ENCODE measurements around the gene FHL3. TPM values are rescaled to one million over a fixed set of nuclear protein-coding genes. Genes with fewer than 3 reads are reported as not detected.
"Not testable (repeated sequence)": the region's sequence is repeated elsewhere in the genome, so short reads cannot be mapped to it uniquely, and the experiment has no call there.

Gene FHL3
- total RNA-seq, 1 donor from 2014 or later: 22.3 TPM

GRCh38 chr1:38034871-38035270, 29.6 kb upstream of the FHL3 start:
- no peak for DNase-seq (ENCODE audit: low read depth)

- DNase-seq (ENCODE audit: low read depth): not testable (repeated sequence)
These were observed 27.7 kb upstream of the FHL3 start for GRCh38 chr1:38032992-38033391.

GRCh38 chr1:38031513-38031866, 26.2 kb upstream of the FHL3 start:
- DNase-seq (ENCODE audit: low read depth): no peak

GRCh38 chr1:38030596-38031512, 25.5 kb upstream of the FHL3 start:
- no peak for DNase-seq (ENCODE audit: low read depth)

- peak; percentile 70 for DNase-seq (ENCODE audit: low read depth)
These were observed 24.6 kb upstream of the FHL3 start for GRCh38 chr1:38029685-38030511.

GRCh38 chr1:38029081-38029681, 23.9 kb upstream of the FHL3 start:
- no peak for DNase-seq (ENCODE audit: low read depth)

- no peak for DNase-seq (ENCODE audit: low read depth)
These were observed 23.4 kb upstream of the FHL3 start for GRCh38 chr1:38028671-38029070.

- peak; percentile 32 for DNase-seq (ENCODE audit: low read depth)
These were observed 22.8 kb upstream of the FHL3 start for GRCh38 chr1:38028105-38028591.

GRCh38 chr1:38027201-38028104, 22.1 kb upstream of the FHL3 start:
- DNase-seq (ENCODE audit: low read depth): no peak

GRCh38 chr1:38026592-38027200, 21.4 kb upstream of the FHL3 start:
- peak; percentile 57 for DNase-seq (ENCODE audit: low read depth)

GRCh38 chr1:38025664-38026063, 20.4 kb upstream of the FHL3 start:
- DNase-seq (ENCODE audit: low read depth): no peak

- no peak for DNase-seq (ENCODE audit: low read depth)
These were observed 19.9 kb upstream of the FHL3 start for GRCh38 chr1:38025233-38025632.

GRCh38 chr1:38022810-38023209, 17.5 kb upstream of the FHL3 start:
- no peak for DNase-seq (ENCODE audit: low read depth)

GRCh38 chr1:38021969-38022368, 16.7 kb upstream of the FHL3 start:
- DNase-seq (ENCODE audit: low read depth): no peak

GRCh38 chr1:38020396-38020795, 15.1 kb upstream of the FHL3 start:
- no peak for DNase-seq (ENCODE audit: low read depth)

GRCh38 chr1:38018864-38019343, 13.6 kb upstream of the FHL3 start:
- peak; percentile 58 for DNase-seq (ENCODE audit: low read depth)

GRCh38 chr1:38015978-38016725, 10.8 kb upstream of the FHL3 start:
- DNase-seq (ENCODE audit: low read depth): no peak

GRCh38 chr1:38014724-38015424, 9.6 kb upstream of the FHL3 start:
- DNase-seq (ENCODE audit: low read depth): no peak

- no peak for DNase-seq (ENCODE audit: low read depth)
These were observed 8.9 kb upstream of the FHL3 start for GRCh38 chr1:38014171-38014570.

All from renal cortical epithelial cell (primary cell).